HT-29 (cell line): ENCODE measurements around the gene COIL. TPM values are rescaled to one million over a fixed set of nuclear protein-coding genes. Genes with fewer than 3 reads are reported as not detected.
A peak's percentile ranks its signal among the peaks of the same experiment; 100 is the strongest.
"Not testable (repeated sequence)": the region's sequence is repeated elsewhere in the genome, so short reads cannot be mapped to it uniquely, and the experiment has no call there.

Source experiments
- DNase-seq: peaks from one replicate; pipeline ENCODE4 v3.0.0-alpha.2; 2015; ENCODE audit warnings: low spot score
- total RNA-seq: library from RNA; depleted of rRNA; stranded (reverse); fragments of >200 nt; shearing (Covaris generic); gene quantifications from 2 replicates; pipeline ENCODE4 v1.2.3, GENCODE V29; 2014; rRNA removed

Gene COIL, protein sequence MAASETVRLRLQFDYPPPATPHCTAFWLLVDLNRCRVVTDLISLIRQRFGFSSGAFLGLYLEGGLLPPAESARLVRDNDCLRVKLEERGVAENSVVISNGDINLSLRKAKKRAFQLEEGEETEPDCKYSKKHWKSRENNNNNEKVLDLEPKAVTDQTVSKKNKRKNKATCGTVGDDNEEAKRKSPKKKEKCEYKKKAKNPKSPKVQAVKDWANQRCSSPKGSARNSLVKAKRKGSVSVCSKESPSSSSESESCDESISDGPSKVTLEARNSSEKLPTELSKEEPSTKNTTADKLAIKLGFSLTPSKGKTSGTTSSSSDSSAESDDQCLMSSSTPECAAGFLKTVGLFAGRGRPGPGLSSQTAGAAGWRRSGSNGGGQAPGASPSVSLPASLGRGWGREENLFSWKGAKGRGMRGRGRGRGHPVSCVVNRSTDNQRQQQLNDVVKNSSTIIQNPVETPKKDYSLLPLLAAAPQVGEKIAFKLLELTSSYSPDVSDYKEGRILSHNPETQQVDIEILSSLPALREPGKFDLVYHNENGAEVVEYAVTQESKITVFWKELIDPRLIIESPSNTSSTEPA
- total RNA-seq = 11.5 and 14.6 TPM in 2 replicates

GRCh38 chr17:56960596-56961538 is at the start of gene COIL:
Gene COIL (minus strand): TSS chr17:56961050. CDS start chr17:56961019, 31 bp downstream.
- peak; percentile 90 for DNase-seq

DNA sequence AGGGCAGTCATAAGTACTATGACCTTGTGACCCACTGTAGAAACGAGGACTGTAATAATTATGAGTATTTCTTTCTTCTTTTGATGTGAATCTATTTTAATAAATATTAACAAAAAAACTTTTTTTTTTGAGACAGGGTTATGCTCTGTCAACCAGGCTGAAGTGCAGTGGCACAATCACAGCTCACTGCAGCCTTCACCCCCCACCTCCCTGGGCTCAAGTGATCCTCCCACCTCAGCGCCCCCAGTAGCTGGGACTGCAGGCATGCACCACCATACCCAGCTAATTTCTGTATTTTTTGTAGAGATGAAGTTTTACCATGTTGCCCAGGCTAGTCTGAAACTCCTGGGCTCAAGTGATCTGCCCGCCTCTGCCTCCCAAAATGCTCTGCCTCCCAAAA is 49.6 kb upstream of the COIL start:
- no peak for DNase-seq

- DNase-seq = peak; percentile 71
These were observed 49.0 kb upstream of the COIL start for GRCh38 chr17:57009737-57010445.

GRCh38 chr17:57008958-57009357 is 48.1 kb upstream of the COIL start:
- no peak for DNase-seq

DNA sequence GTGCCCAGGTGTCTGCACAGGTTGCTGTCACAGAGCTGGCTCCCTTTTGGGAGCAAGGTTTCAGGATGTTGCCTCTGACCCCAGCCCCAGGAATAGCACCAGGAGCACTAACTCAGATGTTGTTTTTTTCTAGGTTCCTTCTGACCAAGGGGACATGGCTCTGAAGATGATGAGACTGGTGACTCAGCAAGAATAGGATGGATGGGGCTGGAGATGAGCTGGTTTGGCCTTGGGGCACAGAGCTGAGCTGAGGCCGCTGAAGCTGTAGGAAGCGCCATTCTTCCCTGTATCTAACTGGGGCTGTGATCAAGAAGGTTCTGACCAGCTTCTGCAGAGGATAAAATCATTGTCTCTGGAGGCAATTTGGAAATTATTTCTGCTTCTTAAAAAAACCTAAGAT is 45.2 kb upstream of the COIL start:
- DNase-seq = no peak

DNA sequence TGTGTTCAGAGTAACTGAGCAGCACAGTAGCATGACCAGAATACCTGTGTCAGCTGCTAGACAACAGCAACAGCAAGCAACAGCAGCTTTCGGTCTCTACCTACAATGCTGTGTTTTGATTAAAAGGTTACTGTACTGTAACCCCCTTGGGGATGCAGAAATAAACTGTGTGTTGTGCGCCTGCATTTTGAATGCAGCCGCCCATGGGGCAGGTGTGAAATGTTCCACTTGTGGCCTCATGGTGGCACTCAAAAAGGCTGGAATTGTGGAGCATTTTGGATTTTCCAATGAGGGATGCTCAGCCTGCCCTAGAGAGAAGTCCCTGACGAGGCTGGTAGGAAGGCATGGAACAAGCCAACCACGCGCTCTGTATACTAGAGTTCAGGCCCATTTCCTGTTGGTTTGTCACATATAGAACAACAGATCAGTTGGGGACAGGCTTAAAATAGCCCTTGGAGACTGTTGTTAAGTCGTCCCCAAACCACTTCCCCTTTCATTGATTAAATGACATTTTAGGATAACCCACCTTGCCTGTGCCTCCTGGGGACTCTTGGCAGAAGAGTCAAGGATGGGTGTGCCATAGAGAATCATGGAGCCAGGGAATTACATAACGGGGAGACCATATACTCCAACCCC is 44.2 kb upstream of the COIL start:
- peak; percentile 57 for DNase-seq

DNA sequence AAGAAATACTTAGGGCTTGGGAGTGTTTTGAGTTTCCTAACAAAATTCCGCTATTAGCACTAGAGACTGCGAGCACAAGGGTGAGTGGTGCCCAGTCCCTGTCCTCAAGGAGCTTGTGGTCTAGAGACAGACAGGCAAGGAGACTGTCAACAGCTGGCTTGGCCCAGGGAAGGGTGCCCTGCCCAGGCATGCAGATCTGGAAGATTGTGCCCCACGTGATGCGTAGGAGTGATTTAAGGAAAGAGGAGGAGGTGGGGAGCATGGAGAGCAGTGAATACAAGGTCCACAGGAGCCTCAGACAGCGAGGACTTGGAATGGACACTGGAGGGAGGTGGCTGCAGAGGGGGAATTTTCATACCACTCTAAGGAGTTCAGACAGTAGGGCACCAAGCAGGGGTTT is 42.1 kb upstream of the COIL start:
- no peak for DNase-seq

GRCh38 chr17:57001541-57001940 is 40.7 kb upstream of the COIL start:
- peak; percentile 26 for DNase-seq

GRCh38 chr17:56997313-56997712 is 36.5 kb upstream of the COIL start:
- no peak for DNase-seq

- no peak for DNase-seq
These were observed 34.9 kb upstream of the COIL start for GRCh38 chr17:56995766-56996165.

DNA sequence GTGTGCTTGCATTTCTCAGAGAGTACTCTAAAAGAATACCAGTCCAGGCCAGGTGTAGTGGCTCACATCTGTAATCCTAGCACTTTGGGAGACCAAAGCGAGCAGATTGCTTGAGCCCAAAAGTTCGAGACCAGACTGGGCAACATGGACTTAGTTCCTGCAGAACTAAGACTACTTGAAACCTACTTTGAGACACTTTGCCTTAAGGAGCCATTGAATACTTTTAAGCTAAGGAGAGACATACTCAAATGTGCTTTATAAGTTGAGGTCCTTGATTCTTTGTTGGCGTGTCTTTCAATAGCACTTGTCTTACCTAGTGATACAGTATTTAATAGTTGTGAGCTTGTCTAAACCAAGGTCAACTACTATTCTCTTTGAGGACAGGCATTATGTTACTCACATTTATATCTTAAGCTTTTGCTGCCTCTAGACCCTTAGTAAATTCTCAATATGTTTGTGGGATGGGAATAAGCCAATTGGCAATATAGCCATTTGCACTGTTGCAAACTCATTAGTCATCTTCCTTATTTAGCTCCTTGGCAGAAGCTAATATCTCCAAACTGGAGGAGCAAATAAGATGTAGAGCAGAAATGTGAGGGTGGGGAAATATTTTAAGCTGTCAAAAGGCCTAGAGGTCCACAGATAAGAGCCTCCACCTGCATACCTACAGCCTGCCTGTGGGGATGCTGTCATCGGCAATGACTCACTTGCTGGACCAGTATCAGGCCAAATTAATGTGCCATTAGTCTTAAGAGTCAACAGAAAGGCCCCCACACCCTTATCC is 33.4 kb upstream of the COIL start:
- DNase-seq = no peak

- DNase-seq = no peak
These were observed 31.5 kb upstream of the COIL start for GRCh38 chr17:56992364-56992763.

DNA sequence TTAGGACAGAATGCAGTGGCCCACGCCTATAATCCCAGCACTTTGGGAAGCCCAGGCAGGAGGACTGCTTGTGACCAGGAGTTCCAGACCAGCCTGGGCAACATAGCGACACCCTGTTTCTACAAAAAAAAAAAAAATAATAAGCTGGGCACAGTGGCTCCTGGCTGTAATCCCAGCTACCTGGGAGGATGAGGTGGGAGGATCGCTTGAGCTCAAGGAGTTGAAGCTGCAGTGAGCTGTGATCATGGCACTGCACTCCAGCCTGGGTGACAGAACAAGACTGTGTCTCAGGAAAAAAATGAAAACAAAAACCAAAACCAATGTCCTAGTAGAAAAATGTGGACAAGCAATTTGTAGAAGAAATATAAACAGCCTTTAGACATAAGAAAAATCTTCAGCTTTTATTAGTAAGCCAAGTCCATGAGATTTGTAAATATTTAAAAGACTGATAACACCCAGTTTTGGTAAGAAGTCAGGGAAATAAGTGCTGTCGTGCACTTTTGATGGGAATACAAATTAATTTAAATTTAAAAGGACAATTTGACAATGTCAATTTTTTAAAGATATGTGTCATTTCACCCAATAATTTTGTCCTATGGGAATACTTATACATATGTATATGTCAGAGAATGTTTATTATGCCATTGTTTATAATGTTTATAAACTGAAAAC is 28.2 kb upstream of the COIL start:
- DNase-seq = no peak

DNA sequence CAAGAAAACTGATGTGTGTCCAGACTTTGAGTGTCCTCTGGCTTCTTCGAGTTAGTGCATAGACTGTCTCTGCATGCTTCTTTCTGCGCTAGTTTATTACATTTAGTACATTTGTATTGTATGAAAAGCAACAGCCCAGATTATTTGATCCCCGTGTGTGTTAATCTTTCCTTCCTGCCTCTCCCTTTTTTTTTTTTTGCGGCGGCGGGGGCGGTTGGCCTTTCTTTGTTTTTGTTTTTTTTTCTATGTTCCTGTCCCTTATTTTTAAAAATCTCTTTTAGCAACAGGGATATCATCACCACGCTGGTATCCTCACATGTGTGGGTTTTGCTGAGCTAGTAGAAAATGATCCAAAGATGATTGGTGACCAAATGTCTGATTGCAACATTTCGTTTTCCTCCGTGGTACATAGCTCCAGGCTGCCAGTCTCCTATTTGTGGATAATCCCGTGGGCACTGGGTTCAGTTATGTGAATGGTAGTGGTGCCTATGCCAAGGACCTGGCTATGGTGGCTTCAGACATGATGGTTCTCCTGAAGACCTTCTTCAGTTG is 26.5 kb upstream of the COIL start:
- DNase-seq = no peak

GRCh38 chr17:56985371-56986162 is 24.7 kb upstream of the COIL start:
- no peak for DNase-seq

GRCh38 chr17:56983366-56983765 is 22.5 kb upstream of the COIL start:
- DNase-seq = no peak

DNA sequence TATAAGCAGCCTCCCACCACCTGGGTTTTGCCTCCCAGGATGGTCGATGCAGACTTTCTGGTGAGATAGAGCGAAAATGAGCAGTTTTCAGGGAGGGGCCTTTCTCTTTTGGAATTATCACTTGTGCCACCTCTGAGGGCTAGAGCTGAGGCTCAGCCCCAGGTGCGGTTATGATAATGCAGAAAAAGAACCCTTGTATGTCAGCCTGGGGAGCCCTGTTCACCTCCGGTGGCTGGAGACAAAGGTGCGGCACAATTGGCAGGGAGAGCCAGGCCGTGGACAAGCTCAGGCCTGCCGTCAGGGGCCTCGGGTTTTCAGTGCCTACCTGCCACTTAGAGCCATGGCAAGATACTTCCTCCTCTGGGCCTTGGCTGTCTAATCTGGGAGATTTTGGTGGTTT is 21.5 kb upstream of the COIL start:
- no peak for DNase-seq

DNA sequence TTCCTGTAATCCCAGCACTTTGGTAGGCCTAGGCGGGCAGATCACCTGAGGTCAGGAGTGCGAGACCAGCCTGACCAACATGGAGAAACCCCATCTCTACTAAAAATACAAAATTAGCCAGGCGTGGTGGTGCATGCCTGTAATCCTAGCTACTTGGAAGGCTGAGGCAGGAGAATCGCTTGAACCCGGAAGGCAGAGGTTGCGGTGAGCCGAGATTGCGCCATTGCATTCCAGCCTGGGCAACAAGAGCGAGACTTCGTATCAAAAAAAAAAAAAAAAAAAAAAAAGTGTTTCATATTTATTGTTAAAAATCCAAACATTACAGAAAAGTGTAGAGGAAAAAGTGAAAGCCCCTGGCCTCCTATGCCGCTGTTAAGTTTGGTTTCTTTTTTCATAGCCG is 19.7 kb upstream of the COIL start:
- not testable (repeated sequence) for DNase-seq

- no peak for DNase-seq
These were observed 18.2 kb upstream of the COIL start for GRCh38 chr17:56979091-56979480.
